Neuronal stem cell (in vitro differentiated cells): ENCODE results near the gene AGXT.
A peak's percentile ranks its signal among the peaks of the same experiment; 100 is the strongest.

ENCODE experiments used
- DNase-seq: peaks from one replicate; pipeline ENCODE4 v3.0.0-alpha.2; 2013; ENCODE audit warnings: low spot score
- H2AFZ ChIP-seq: one replicate; pipeline ENCODE4 v1.6.1; 2013; ENCODE audit warnings: mild to moderate bottlenecking, low read length, inconsistent platforms
- H2AK5ac ChIP-seq: 2 replicates; pipeline ENCODE4 v1.6.1; 2013; ENCODE audit warnings: low read depth, mild to moderate bottlenecking, inconsistent platforms, low read length, moderate library complexity, mixed read lengths
- H2BK120ac ChIP-seq: 2 replicates; pipeline ENCODE4 v1.6.1; 2013; ENCODE audit warnings: low read depth, mild to moderate bottlenecking, inconsistent platforms, low read length, moderate library complexity, mixed read lengths
- H2BK12ac ChIP-seq: one replicate; pipeline ENCODE4 v1.6.1; 2013; ENCODE audit warnings: low read length, inconsistent platforms
- H2BK15ac ChIP-seq: 2 replicates; pipeline ENCODE4 v1.6.1; 2013; ENCODE audit warnings: mild to moderate bottlenecking, low read length, inconsistent platforms, mixed read lengths
- H2BK5ac ChIP-seq: one replicate; pipeline ENCODE4 v1.6.1; 2013; ENCODE audit warnings: inconsistent platforms, mild to moderate bottlenecking, low read length, moderate library complexity
- H3K14ac ChIP-seq: one replicate; pipeline ENCODE4 v1.6.1; 2013; ENCODE audit warnings: low read length, inconsistent platforms
- H3K18ac ChIP-seq: 2 replicates; pipeline ENCODE4 v1.6.1; 2013; ENCODE audit warnings: low read length, inconsistent platforms
- H3K23ac ChIP-seq: 2 replicates; pipeline ENCODE4 v1.6.1; 2013; ENCODE audit warnings: low read depth, mild to moderate bottlenecking, mixed read lengths, low read length, inconsistent platforms; ENCODE audit not compliant: poor library complexity
- H3K27ac ChIP-seq: replicated peaks from 3 replicates; pipeline ENCODE4 v1.5.1; 2013; ENCODE audit warnings: low read length, inconsistent platforms
- H3K27me3 ChIP-seq, 3 experiments: 2 replicates each; pipeline ENCODE4 v1.6.1; 2013; ENCODE audit warnings: low read length in 3 of 3, mild to moderate bottlenecking in 2 of 3, inconsistent platforms in 1 of 3, low read depth in 1 of 3, mixed read lengths in 1 of 3, moderate library complexity in 1 of 3; ENCODE audit not compliant: control insufficient read depth in 3 of 3, insufficient read depth in 3 of 3
- H3K36me3 ChIP-seq, 2 donors: replicated peaks in 1 of 2; 2 replicates each; pipeline ENCODE4 v1.6.1; 2013; ENCODE audit warnings: low read length in 2 of 2; ENCODE audit not compliant: control insufficient read depth in 2 of 2, insufficient read depth in 2 of 2
- H3K4ac ChIP-seq: 2 replicates; pipeline ENCODE4 v1.6.1; 2013; ENCODE audit warnings: inconsistent platforms, mild to moderate bottlenecking, low read length, moderate library complexity
- H3K4me1 ChIP-seq, 2 donors: 1 replicate in 1 of 2; 2 replicates in 1 of 2; pipeline ENCODE4 v1.6.1; 2013; ENCODE audit warnings: low read length in 2 of 2, low read depth in 1 of 2; ENCODE audit not compliant: control insufficient read depth in 2 of 2, insufficient read depth in 1 of 2
- H3K4me2 ChIP-seq: one replicate; pipeline ENCODE4 v1.6.1; 2013; ENCODE audit warnings: mild to moderate bottlenecking, low read length, inconsistent platforms; ENCODE audit not compliant: insufficient read depth, poor library complexity, severe bottlenecking
- H3K4me3 ChIP-seq, 2 donors: 2 replicates each; pipeline ENCODE4 v1.5.1; 2013; ENCODE audit warnings: low read length in 2 of 2, mild to moderate bottlenecking in 2 of 2, inconsistent platforms in 1 of 2, moderate library complexity in 1 of 2
- H3K79me1 ChIP-seq: one replicate; pipeline ENCODE4 v1.6.1; 2013; ENCODE audit warnings: low read depth, mild to moderate bottlenecking, inconsistent platforms, low read length, moderate library complexity
- H3K9ac ChIP-seq: one replicate; pipeline ENCODE4 v1.6.1; 2013; ENCODE audit warnings: mild to moderate bottlenecking, low read depth, low read length, inconsistent platforms; ENCODE audit not compliant: poor library complexity
- H3K9me3 ChIP-seq, 2 donors: replicated peaks in 1 of 2; 2 replicates each; pipeline versions ENCODE3 to v1.6.1; 2013; ENCODE audit warnings: low read length in 2 of 2, mild to moderate bottlenecking in 2 of 2, inconsistent platforms in 1 of 2, low read depth in 1 of 2, mixed read lengths in 1 of 2, moderate library complexity in 1 of 2; ENCODE audit not compliant: control insufficient read depth in 2 of 2, insufficient read depth in 1 of 2
- H4K8ac ChIP-seq: one replicate; pipeline ENCODE4 v1.6.1; 2013; ENCODE audit warnings: low read depth, mild to moderate bottlenecking, inconsistent platforms, low read length, moderate library complexity
- H4K91ac ChIP-seq: one replicate; pipeline ENCODE4 v1.6.1; 2013; ENCODE audit warnings: low read length, low read depth, mild to moderate bottlenecking, inconsistent platforms; ENCODE audit not compliant: poor library complexity
- WGBS, 2 donors: extraction: QIAGEN DNeasy Blood & Tissue Kit; methylation state at CpG; one replicate each; pipeline ENCODE4 v1.1.7; 2013; ENCODE audit warnings: missing lambda C conversion rate in 2 of 2, mixed read lengths in 1 of 2; ENCODE audit not compliant: insufficient read length in 2 of 2, insufficient replicate concordance in 1 of 2; ENCODE audit errors: extremely low coverage in 2 of 2; 5-methylcytosine and 5-hydroxymethylcytosine counted together

AGXT gene

DNA sequence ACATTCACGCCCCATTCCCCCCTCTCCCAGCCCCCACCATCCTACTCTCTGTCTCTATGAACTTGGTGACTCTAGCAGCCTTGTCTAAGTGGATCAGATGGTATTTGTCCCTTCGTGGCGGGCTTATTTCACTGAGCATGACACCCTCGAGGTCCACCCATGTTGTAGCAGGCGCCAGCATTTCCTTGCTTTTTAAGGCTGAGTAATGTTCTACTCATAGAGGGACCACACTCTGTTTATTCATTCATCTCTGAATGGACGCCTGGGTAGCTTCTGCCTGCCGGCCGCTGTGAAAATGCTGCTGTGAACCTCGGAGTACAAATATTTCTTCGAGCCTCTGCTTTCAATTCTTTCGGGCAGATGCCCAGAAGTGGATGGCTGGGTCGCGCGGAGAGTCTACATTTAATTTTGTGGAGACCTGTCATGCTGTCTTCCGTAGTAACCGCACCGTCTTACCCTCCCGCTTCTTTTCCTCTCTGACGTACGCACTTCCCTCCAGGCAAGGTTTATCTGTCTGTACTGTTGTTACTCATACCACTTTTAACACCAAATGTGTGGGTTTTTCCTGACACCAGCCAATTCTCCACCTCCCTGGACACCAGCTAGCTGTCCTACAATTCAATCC is 43.1 kb downstream of the AGXT start:
- no peak overlapping the region for H3K4me2 ChIP-seq
- H3K27ac ChIP-seq: no peak overlapping the region
- no peak overlapping the region for H2BK5ac ChIP-seq
- no peak overlapping the region for H2BK15ac ChIP-seq
- no peak overlapping the region for H3K14ac ChIP-seq
- H3K23ac ChIP-seq: no peak overlapping the region
- peaks cover 2 to 3% of the 10 kb centered on the region in 2 donors for H3K4me1 ChIP-seq
- no peak overlapping the region for H4K91ac ChIP-seq
- no peak overlapping the region for H2AFZ ChIP-seq
- no peak overlapping the region for H2AK5ac ChIP-seq
- H3K27me3 ChIP-seq: peaks cover 0 to 60% (median 8%) of the 10 kb centered on the region in 3 experiments
- no peaks in the 10 kb centered on the region for H3K36me3 ChIP-seq
- H3K9me3 ChIP-seq: no peaks in the 10 kb centered on the region
- H2BK12ac ChIP-seq: no peak overlapping the region
- H3K4ac ChIP-seq: no peak overlapping the region
- no CpG with 5 or more reads among the region's 20 CpGs for WGBS, 2 donors
- no peak overlapping the region for H3K18ac ChIP-seq
- no peak overlapping the region for H3K4me3 ChIP-seq
- DNase-seq: no peak
- no peak overlapping the region for H3K9ac ChIP-seq
- no peaks in the 10 kb centered on the region for H3K79me1 ChIP-seq
- H2BK120ac ChIP-seq: no peak overlapping the region
- no peak overlapping the region for H4K8ac ChIP-seq

DNA sequence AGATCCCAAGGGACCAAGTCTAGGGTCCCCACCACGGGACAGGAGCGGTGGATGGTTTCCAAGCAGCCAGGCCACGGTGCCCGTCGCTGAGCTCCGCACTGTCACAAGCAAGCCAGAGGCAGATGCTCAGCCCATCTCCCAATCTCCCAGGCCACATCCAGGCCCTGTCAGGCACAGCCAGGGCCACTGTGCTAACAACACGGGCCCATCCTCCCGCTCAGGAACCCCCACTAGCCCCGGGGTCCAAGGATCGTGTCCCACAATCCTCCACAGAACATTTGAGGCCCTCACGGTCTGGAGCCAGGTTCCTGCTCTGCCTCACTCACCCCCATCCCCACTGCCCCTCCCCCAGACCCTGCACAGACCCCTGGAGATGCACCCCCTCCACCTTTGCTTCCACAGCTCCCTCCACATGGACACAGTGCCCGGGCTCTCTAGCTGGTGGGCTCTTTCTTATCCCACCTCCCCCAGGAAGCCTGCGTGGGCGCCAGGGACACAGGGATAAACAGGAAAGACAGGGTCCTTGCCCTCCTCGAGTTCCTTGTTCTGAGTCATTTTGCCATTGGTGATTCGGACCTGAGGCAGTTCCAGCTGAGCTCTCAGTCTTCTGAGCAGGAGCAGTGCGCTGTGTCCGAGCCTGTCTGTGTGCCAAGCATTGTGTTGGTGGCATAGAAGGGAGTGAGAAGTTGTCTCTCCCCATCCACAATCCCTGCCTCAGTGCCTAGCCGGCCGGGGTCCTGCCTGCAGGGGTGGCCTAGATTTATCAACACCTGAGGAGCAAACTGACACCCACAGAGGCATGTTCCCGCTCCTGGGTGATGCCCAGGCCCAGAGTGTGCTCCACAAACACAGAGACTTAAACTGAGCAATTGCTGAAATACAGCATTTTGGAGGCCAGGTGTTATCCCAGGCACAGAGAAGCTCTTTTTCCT is 44.5 kb downstream of the AGXT start:
- no peak overlapping the region for H4K8ac ChIP-seq
- no peak overlapping the region for H2AFZ ChIP-seq
- H3K23ac ChIP-seq: no peak overlapping the region
- H3K9me3 ChIP-seq: no peaks in the 10 kb centered on the region
- peak overlapping the region; percentile 23 for H2AK5ac ChIP-seq
- no peak overlapping the region for H3K4ac ChIP-seq
- no peak for DNase-seq
- no peak overlapping the region for H2BK12ac ChIP-seq
- peaks cover 0 to 68% (median 8%) of the 10 kb centered on the region in 3 experiments for H3K27me3 ChIP-seq
- no peak overlapping the region for H2BK120ac ChIP-seq
- no peaks in the 10 kb centered on the region for H3K79me1 ChIP-seq
- peaks cover 3 to 6% of the 10 kb centered on the region in 2 donors for H3K4me1 ChIP-seq
- H3K27ac ChIP-seq: no peak overlapping the region
- H4K91ac ChIP-seq: no peak overlapping the region
- no peak overlapping the region for H3K4me3 ChIP-seq
- H3K4me2 ChIP-seq: no peak overlapping the region
- H3K14ac ChIP-seq: no peak overlapping the region
- H3K36me3 ChIP-seq: no peaks in the 10 kb centered on the region
- WGBS, 2 donors: no CpG with 5 or more reads among the region's 21 CpGs
- H2BK15ac ChIP-seq: no peak overlapping the region
- H3K9ac ChIP-seq: no peak overlapping the region
- H2BK5ac ChIP-seq: peak overlapping the region; percentile 35
- no peak overlapping the region for H3K18ac ChIP-seq

DNA sequence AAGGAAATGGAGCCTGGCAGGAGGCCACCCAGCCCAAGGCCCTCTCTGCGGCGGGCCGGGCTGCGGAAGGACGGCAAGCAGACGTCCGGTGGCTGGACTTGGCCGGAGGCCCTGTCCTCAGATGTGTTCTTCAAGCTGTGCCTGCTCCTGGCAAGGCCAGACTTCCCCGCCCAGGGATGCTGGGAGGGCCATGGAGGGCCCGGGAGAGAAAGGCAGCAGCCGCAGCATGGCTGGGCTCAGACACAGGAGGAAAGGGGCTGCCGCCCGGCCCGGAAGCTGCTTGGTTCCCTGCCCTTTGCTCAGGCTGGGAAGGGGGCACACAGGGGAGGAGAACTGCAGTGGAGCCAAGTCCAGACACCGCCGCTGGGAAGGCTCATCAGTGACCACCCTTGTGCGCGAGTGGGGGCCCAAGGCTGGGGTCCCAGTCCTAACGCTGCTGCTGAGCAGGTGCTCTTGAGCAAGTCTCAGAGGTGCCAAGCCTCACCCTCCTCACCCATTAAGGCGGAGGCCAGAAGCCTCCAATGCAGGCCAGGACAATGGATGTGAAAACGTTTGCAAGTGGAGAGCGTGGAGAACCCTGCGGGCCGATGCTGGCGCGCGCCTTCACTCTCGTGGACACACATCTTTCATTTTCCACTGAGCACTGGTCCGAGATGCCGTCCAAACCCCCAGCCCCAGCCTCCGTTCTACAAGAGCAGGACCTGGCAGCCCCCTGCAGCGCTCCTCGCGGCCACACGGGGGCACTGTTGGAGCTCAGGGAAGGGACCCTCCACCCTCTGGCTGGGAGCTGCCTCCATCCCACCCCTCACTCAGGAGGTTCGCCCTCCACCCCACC is 45.4 kb downstream of the AGXT start:
- H3K4me3 ChIP-seq: no peak overlapping the region
- H2AFZ ChIP-seq: peak overlapping the region; percentile 56
- no peaks in the 10 kb centered on the region for H3K36me3 ChIP-seq
- peak overlapping the region; percentile 23 for H2AK5ac ChIP-seq
- H3K79me1 ChIP-seq: no peaks in the 10 kb centered on the region
- H3K9ac ChIP-seq: peak overlapping the region; percentile 34
- no peaks in the 10 kb centered on the region for H3K9me3 ChIP-seq
- H3K23ac ChIP-seq: no peak overlapping the region
- no peak overlapping the region for H4K91ac ChIP-seq
- H3K18ac ChIP-seq: no peak overlapping the region
- peaks cover 3 to 6% of the 10 kb centered on the region in 2 donors for H3K4me1 ChIP-seq
- H2BK12ac ChIP-seq: no peak overlapping the region
- no CpG with 5 or more reads among the region's 36 CpGs for WGBS, 2 donors
- H3K4ac ChIP-seq: no peak overlapping the region
- peak overlapping the region; percentile 35 for H2BK5ac ChIP-seq
- H2BK15ac ChIP-seq: no peak overlapping the region
- peak; percentile 69 for DNase-seq
- no peak overlapping the region for H4K8ac ChIP-seq
- no peak overlapping the region for H2BK120ac ChIP-seq
- H3K27me3 ChIP-seq: peaks cover 0 to 73% (median 8%) of the 10 kb centered on the region in 3 experiments
- no peak overlapping the region for H3K4me2 ChIP-seq
- H3K27ac ChIP-seq: no peak overlapping the region
- H3K14ac ChIP-seq: no peak overlapping the region
